NK-92 treated with Interleukin-12 subunit alpha and Interleukin-12 subunit beta, amount 100 ng/mL, for 24 hours (cell line): ENCODE measurements around the gene ACKR4.
"Not testable (repeated sequence)": the region's sequence is repeated elsewhere in the genome, so short reads cannot be mapped to it uniquely, and the experiment has no call there.

Experiments used
- DNase-seq: peaks from one replicate; lab custom pipeline; 2025; lab: John Stamatoyannopoulos, UW

The ACKR4 gene

GRCh38 chr3:132594498-132594897 lies 2.6 kb upstream of the ACKR4 start:
- DNase-seq: no peak

DNA sequence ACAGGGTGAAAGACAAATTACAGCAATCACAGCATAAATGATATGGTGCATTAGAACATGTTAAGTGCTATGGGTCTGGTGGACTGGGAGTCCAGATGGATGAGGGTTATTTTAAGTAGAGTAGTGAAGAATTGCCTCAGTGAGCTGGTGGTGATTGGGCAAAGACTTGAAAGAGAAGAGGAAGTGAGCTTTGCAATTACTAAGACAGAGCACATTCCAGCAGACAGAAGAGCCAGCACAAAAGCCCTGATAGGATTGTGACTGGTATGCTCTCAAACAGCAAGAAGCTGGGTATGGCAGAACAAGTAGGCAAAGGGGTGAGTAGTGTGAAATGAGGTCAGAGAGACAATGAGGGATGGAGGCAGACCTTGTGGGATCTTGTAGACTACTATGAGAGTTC lies 2.1 kb upstream of the ACKR4 start:
- DNase-seq: no peak

DNA sequence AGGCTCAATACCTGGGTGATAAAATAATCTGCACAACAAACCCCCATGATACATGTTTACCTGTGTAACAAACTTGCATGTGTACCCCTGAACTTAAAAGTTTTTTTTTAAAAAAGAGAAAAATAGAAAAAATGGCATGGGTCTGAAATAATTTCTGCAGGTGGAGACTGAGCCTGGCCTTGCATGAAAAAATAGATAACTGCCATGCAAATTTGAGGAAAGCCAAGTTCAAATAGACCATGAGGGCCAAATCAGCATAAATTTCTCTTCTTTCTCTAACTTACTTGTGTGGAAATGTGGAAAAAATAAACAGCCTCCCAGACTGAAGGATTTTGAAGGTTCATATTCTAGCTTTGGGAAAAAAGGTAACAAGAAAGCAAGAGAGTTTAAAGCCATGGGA lies 744 bp upstream of the ACKR4 start:
- no peak for DNase-seq

GRCh38 chr3:132597660-132598059 lies 590 bp downstream of the ACKR4 start:
- no peak for DNase-seq

- no peak for DNase-seq
These were observed 1.1 kb downstream of the ACKR4 start for GRCh38 chr3:132598181-132598580.

DNA sequence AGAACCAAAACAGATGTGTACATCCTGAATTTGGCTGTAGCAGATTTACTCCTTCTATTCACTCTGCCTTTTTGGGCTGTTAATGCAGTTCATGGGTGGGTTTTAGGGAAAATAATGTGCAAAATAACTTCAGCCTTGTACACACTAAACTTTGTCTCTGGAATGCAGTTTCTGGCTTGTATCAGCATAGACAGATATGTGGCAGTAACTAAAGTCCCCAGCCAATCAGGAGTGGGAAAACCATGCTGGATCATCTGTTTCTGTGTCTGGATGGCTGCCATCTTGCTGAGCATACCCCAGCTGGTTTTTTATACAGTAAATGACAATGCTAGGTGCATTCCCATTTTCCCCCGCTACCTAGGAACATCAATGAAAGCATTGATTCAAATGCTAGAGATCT lies 3.5 kb downstream of the ACKR4 start:
- DNase-seq: not testable (repeated sequence)

DNA sequence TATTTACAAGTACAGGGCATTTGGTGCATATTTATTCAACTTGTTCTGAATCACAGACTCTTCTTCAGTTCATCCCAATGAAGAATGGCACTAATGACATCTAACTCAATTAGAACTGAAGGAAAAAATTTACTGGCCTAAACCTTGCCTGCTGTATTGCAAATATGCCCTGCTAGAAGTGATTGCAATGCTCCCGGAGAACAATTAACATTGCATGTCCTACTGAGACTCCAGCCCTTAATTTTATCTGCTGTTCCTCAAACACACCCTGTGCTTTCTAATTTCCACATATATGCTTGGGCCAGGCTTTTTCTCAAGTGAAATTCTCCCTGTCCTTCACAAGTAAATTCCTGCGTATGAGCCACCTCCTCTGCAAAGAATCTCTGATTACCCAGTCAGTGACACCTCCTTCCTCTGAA lies 8.3 kb downstream of the ACKR4 start:
- no peak for DNase-seq

GRCh38 chr3:132606085-132606484 lies 9.0 kb downstream of the ACKR4 start:
- no peak for DNase-seq

- DNase-seq: not testable (repeated sequence)
These were observed 9.6 kb downstream of the ACKR4 start for GRCh38 chr3:132606620-132607019.

DNA sequence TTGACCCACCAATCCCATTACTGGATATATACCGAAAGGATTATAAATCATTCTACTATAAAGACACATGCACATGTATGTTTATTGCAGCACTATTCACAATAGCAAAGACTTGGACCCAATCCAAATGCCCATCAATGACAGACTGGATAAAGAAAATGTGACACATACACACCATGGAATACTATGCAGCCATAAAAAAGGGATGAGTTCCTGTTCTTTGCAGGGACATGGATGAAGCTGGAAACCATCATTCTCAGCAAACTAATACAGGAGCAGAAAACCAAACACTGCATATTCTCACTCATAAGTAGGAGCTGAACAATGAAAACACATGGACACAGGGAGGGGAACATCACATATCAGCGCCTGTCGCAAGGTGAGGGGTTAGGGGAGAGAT lies 18.2 kb downstream of the ACKR4 start:
- not testable (repeated sequence) for DNase-seq

- DNase-seq: no peak
These were observed 18.8 kb downstream of the ACKR4 start for GRCh38 chr3:132615881-132616280.

- no peak for DNase-seq
These were observed 19.7 kb downstream of the ACKR4 start for GRCh38 chr3:132616780-132617179.

- no peak for DNase-seq
These were observed 25.1 kb downstream of the ACKR4 start for GRCh38 chr3:132622148-132622547.

DNA sequence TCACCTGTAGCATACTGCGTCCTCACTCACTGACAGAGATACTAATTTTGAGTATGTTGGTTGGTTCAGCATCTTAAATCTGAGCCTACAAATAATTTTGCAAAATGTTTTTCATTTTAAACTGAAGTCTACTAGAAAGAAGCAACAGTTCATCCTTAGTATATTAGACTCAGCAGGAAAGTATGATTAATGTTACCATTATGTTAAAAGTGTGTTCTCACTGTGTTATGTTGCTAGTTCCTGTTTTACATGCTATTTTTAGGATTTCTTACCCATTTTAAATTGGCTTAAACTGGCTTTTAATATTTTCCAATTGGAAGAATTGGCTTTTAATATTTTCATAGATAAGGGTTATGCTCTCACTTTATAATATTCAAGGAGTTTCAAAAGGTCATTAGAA lies 25.7 kb downstream of the ACKR4 start:
- no peak for DNase-seq

DNA sequence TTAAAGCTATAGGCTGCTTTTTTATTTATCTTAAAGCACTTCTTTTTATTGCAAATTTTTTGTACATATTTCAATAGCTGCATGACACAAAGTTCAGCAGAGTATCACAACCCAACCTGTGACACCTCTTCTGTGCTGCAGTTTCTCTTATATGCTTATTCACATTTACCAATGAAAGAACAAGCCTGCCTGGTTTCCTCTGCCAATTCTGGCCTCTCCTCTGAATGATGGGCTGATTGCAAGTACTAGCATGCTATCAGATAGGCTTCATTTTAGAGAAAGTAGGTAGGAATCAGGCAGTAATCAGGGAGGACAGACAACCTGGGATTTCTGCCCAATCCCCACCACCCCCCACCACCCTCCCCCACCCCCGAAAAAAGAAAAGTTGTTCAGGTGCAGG lies 26.6 kb downstream of the ACKR4 start:
- no peak for DNase-seq

- no peak for DNase-seq
These were observed 27.7 kb downstream of the ACKR4 start for GRCh38 chr3:132624790-132625189.

GRCh38 chr3:132625613-132626012 lies 28.5 kb downstream of the ACKR4 start:
- DNase-seq: no peak

DNA sequence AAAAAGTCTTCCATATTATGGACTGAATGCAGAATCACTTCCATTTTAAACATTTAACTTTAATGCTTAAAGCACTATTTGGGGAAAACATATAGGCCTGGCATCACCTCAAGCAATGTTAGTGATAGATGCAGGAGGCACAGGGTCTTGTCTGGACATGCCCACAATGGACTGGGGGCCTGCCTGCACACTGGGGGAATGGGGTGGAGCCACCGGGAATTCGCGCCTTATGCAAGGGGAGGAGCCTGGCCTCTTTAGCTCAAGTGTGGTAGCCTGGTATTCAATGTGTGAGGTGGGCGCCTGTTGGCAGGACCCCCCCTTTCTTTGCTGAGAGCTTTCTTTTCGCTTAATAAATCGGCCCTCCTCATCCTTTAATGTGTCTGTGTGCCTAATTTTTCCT lies 29.9 kb downstream of the ACKR4 start:
- no peak for DNase-seq

DNA sequence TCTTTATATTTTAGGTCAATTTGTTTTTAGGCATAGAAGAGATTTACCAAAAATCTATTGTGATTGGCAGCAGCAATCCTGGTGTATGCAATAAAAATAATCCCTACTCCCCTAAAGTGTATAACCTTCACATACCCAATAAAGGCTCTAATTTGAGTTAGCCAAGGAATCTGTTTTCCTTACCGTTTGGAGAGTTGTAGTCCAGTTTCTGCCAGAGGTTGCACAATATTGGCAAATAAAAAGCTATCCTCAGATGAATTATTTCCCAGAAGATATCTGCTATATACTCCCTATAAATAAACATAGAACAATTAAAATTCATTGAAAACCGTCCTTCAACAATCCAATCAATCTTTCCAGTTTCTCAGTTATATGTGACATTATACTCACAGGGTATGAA lies 31.1 kb downstream of the ACKR4 start:
- DNase-seq: no peak

- no peak for DNase-seq
These were observed 32.9 kb downstream of the ACKR4 start for GRCh38 chr3:132629928-132630327.

- no peak for DNase-seq
These were observed 33.5 kb downstream of the ACKR4 start for GRCh38 chr3:132630612-132631011.

DNA sequence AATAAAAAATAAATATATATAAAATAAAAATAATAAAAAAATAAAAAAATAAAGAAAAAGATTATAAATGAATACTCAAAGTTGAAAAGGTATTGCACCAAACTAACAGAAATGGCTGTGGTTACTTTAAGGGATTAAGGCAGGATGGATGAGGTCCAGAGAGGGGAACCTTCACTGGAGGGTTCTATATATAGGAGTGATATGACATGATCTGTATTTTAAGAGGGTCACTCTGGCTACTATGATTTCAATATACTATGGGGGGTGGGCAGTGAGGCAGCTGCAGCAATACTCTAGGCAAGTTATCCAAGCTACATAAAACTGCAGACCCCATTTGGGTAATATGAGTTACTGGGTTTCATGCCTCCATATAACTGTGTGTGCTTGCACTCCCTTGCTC lies 38.0 kb downstream of the ACKR4 start:
- no peak for DNase-seq

DNA sequence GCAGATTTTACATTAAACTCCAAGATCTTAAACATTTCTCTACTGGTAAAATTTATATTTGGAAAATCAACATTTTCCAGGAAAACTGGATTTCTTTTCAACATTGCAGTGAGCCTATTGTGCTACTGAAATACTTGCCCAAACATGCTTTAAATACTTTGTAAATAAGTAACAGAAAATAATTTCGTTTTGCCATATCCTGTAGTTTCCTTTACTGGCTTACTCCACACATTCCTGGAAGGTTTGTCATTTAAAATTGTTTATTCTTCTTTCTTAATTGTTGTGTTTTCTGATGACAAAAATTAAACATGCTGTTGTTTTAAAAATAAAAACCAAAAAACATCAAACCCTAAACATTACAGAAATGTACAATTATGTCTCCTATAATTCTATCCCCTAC lies 40.5 kb downstream of the ACKR4 start:
- DNase-seq: no peak

- no peak for DNase-seq
These were observed 41.6 kb downstream of the ACKR4 start for GRCh38 chr3:132638706-132639105.

- DNase-seq: not testable (repeated sequence)
These were observed 44.4 kb downstream of the ACKR4 start for GRCh38 chr3:132641427-132641826.
